CD4-positive, alpha-beta T cell treated with Interferon gamma for 1 hour (primary cell): Measurements from ENCODE around the gene OR56A4.
"Not testable (repeated sequence)": the region's sequence is repeated elsewhere in the genome, so short reads cannot be mapped to it uniquely, and the experiment has no call there.

ENCODE experiments used
- DNase-seq: peaks from one replicate; pipeline ENCODE4 v3.0.0-alpha.2; 2020

Gene OR56A4

GRCh38 chr11:6006846-6007245, at the start of gene OR56A4:
OR56A4 (minus strand) TSS chr11:6006946; CDS start chr11:6002992, 3,954 bp downstream.
- no peak for DNase-seq

- DNase-seq: no peak
Measured at GRCh38 chr11:6055569-6055968, 48.8 kb upstream of the OR56A4 start.

- no peak for DNase-seq
Measured at GRCh38 chr11:6052374-6052773, 45.6 kb upstream of the OR56A4 start.

- no peak for DNase-seq
Measured at GRCh38 chr11:6040874-6041273, 34.1 kb upstream of the OR56A4 start.

GRCh38 chr11:6030708-6031405, 24.1 kb upstream of the OR56A4 start, which contains the start of gene OR56A1:
OR56A1 (minus strand) TSS chr11:6030758; CDS start chr11:6027692, 3,066 bp downstream.
- DNase-seq: no peak

GRCh38 chr11:6027501-6027900, 20.8 kb upstream of the OR56A4 start:
- DNase-seq: no peak

- no peak for DNase-seq
Measured at GRCh38 chr11:6025056-6025455, 18.3 kb upstream of the OR56A4 start.

GRCh38 chr11:6022956-6023355, 16.2 kb upstream of the OR56A4 start:
- no peak for DNase-seq

GRCh38 chr11:6013042-6013441, 6.3 kb upstream of the OR56A4 start:
- DNase-seq: no peak

- DNase-seq: no peak
Measured at GRCh38 chr11:6012035-6012668, 5.4 kb upstream of the OR56A4 start.

- no peak for DNase-seq
Measured at GRCh38 chr11:6006395-6006794, 351 bp downstream of the OR56A4 start.

- DNase-seq: no peak
Measured at GRCh38 chr11:6002202-6002699, 4.5 kb downstream of the OR56A4 start.

- no peak for DNase-seq
Measured at GRCh38 chr11:5994791-5995190, 12.0 kb downstream of the OR56A4 start.

GRCh38 chr11:5992604-5993251, 14.0 kb downstream of the OR56A4 start:
- DNase-seq: no peak

- no peak for DNase-seq
Measured at GRCh38 chr11:5992150-5992549, 14.6 kb downstream of the OR56A4 start.

GRCh38 chr11:5989203-5989602, 17.5 kb downstream of the OR56A4 start:
- DNase-seq: no peak

- DNase-seq: no peak
Measured at GRCh38 chr11:5986885-5987284, 19.9 kb downstream of the OR56A4 start, which contains the start of gene OR52L1. OR52L1 (minus strand) TSS chr11:5986985; CDS start chr11:5986930, 55 bp downstream.

- DNase-seq: no peak
Measured at GRCh38 chr11:5983443-5983842, 23.3 kb downstream of the OR56A4 start.

GRCh38 chr11:5973530-5973929, 33.2 kb downstream of the OR56A4 start:
- no peak for DNase-seq

- DNase-seq: no peak
Measured at GRCh38 chr11:5968394-5968793, 38.4 kb downstream of the OR56A4 start, which contains the start of gene OR56A5. OR56A5 (minus strand) TSS chr11:5968494; CDS start chr11:5968494, 0 bp downstream.

- no peak for DNase-seq
Measured at GRCh38 chr11:5967708-5968107, 39.0 kb downstream of the OR56A4 start.

- DNase-seq: no peak
Measured at GRCh38 chr11:5966958-5967357, 39.8 kb downstream of the OR56A4 start.

GRCh38 chr11:5960704-5961320, 45.9 kb downstream of the OR56A4 start:
- not testable (repeated sequence) for DNase-seq
